ENCODE results near the gene ITGA8. TPM values are rescaled to one million over a fixed set of nuclear protein-coding genes. Genes with fewer than 3 reads are reported as not detected.
"Not testable (repeated sequence)": the region's sequence is repeated elsewhere in the genome, so short reads cannot be mapped to it uniquely, and the experiment has no call there.

The ITGA8 gene
- polyA plus RNA-seq, 3 donors: 47.9 to 51.5 (median 51.0) TPM

GRCh38 chr10:15567952-15568351, 151.8 kb downstream of the ITGA8 start:
- DNase-seq (ENCODE audit: low read depth in 3 of 3, low spot score in 2 of 3): no peak

- DNase-seq (ENCODE audit: low read depth in 3 of 3, low spot score in 2 of 3): no peak
These were observed 156.5 kb downstream of the ITGA8 start for GRCh38 chr10:15563246-15563645.

- DNase-seq (ENCODE audit: low read depth in 3 of 3, low spot score in 2 of 3): no peak
These were observed 157.1 kb downstream of the ITGA8 start for GRCh38 chr10:15562578-15562977.

GRCh38 chr10:15562116-15562515, 157.6 kb downstream of the ITGA8 start:
- no peak for DNase-seq (ENCODE audit: low read depth in 3 of 3, low spot score in 2 of 3)

GRCh38 chr10:15558136-15558535, 161.6 kb downstream of the ITGA8 start:
- DNase-seq (ENCODE audit: low read depth in 3 of 3, low spot score in 2 of 3): no peak

- DNase-seq (ENCODE audit: low read depth in 3 of 3, low spot score in 2 of 3): not testable (repeated sequence)
These were observed 162.6 kb downstream of the ITGA8 start for GRCh38 chr10:15557168-15557567.

- no peak for DNase-seq (ENCODE audit: low read depth in 3 of 3, low spot score in 2 of 3)
These were observed 168.8 kb downstream of the ITGA8 start for GRCh38 chr10:15550950-15551349.

- DNase-seq (ENCODE audit: low read depth in 3 of 3, low spot score in 2 of 3): no peak
These were observed 171.4 kb downstream of the ITGA8 start for GRCh38 chr10:15548331-15548730.

GRCh38 chr10:15546606-15547005, 173.1 kb downstream of the ITGA8 start:
- no peak for DNase-seq (ENCODE audit: low read depth in 3 of 3, low spot score in 2 of 3)

- no peak for DNase-seq (ENCODE audit: low read depth in 3 of 3, low spot score in 2 of 3)
These were observed 173.8 kb downstream of the ITGA8 start for GRCh38 chr10:15545884-15546283.

GRCh38 chr10:15545266-15545665, 174.5 kb downstream of the ITGA8 start:
- no peak for DNase-seq (ENCODE audit: low read depth in 3 of 3, low spot score in 2 of 3)

- DNase-seq (ENCODE audit: low read depth in 3 of 3, low spot score in 2 of 3): no peak
These were observed 175.7 kb downstream of the ITGA8 start for GRCh38 chr10:15543994-15544393.

- no peak for DNase-seq (ENCODE audit: low read depth in 3 of 3, low spot score in 2 of 3)
These were observed 176.9 kb downstream of the ITGA8 start for GRCh38 chr10:15542817-15543216.

GRCh38 chr10:15541376-15541775, 178.3 kb downstream of the ITGA8 start:
- DNase-seq (ENCODE audit: low read depth in 3 of 3, low spot score in 2 of 3): no peak

GRCh38 chr10:15540727-15541126, 179.0 kb downstream of the ITGA8 start:
- DNase-seq (ENCODE audit: low read depth in 3 of 3, low spot score in 2 of 3): no peak

GRCh38 chr10:15539262-15539661, 180.5 kb downstream of the ITGA8 start:
- no peak for DNase-seq (ENCODE audit: low read depth in 3 of 3, low spot score in 2 of 3)

GRCh38 chr10:15534928-15535538, 184.7 kb downstream of the ITGA8 start:
- DNase-seq (ENCODE audit: low read depth in 3 of 3, low spot score in 2 of 3): not testable (repeated sequence)

GRCh38 chr10:15531927-15532722, 187.6 kb downstream of the ITGA8 start:
- no peak for DNase-seq (ENCODE audit: low read depth in 3 of 3, low spot score in 2 of 3)

GRCh38 chr10:15528859-15529239, 190.9 kb downstream of the ITGA8 start:
- DNase-seq (ENCODE audit: low read depth in 3 of 3, low spot score in 2 of 3): no peak

GRCh38 chr10:15526754-15527153, 193.0 kb downstream of the ITGA8 start:
- no peak for DNase-seq (ENCODE audit: low read depth in 3 of 3, low spot score in 2 of 3)

GRCh38 chr10:15521328-15521903, 198.3 kb downstream of the ITGA8 start:
- no peak for DNase-seq (ENCODE audit: low read depth in 3 of 3, low spot score in 2 of 3)

GRCh38 chr10:15518250-15518649, 201.5 kb downstream of the ITGA8 start:
- no peak for DNase-seq (ENCODE audit: low read depth in 3 of 3, low spot score in 2 of 3)
